DMS 273 treated with DMSO at 0.1 percent for 48 hours (cell line): ENCODE data around the gene GUCY1A1.

ENCODE experiments used
- DNase-seq: peaks from one replicate; lab custom pipeline; 2025; lab: John Stamatoyannopoulos, UW

GUCY1A1 gene

GRCh38 chr4:155693015-155693663, 26.5 kb downstream of the GUCY1A1 start:
- no peak for DNase-seq

GRCh38 chr4:155694100-155694785, 27.6 kb downstream of the GUCY1A1 start:
- no peak for DNase-seq

- no peak for DNase-seq
These were observed 29.6 kb downstream of the GUCY1A1 start for GRCh38 chr4:155696226-155696625.

GRCh38 chr4:155696726-155697125, 30.1 kb downstream of the GUCY1A1 start:
- no peak for DNase-seq

GRCh38 chr4:155701827-155702226, 35.2 kb downstream of the GUCY1A1 start:
- no peak for DNase-seq

GRCh38 chr4:155703486-155704247, 37.0 kb downstream of the GUCY1A1 start:
- DNase-seq = no peak

GRCh38 chr4:155704841-155705404, 38.3 kb downstream of the GUCY1A1 start:
- no peak for DNase-seq

- no peak for DNase-seq
These were observed 39.0 kb downstream of the GUCY1A1 start for GRCh38 chr4:155705664-155706063.

- no peak for DNase-seq
These were observed 39.5 kb downstream of the GUCY1A1 start for GRCh38 chr4:155706147-155706546.

- no peak for DNase-seq
These were observed 40.6 kb downstream of the GUCY1A1 start for GRCh38 chr4:155707251-155707650.

- DNase-seq = no peak
These were observed 42.1 kb downstream of the GUCY1A1 start for GRCh38 chr4:155708782-155709181.

- no peak for DNase-seq
These were observed 43.3 kb downstream of the GUCY1A1 start for GRCh38 chr4:155709918-155710317.

GRCh38 chr4:155711556-155711955, 44.9 kb downstream of the GUCY1A1 start:
- DNase-seq = no peak

- no peak for DNase-seq
These were observed 46.2 kb downstream of the GUCY1A1 start for GRCh38 chr4:155712846-155713245.

- no peak for DNase-seq
These were observed 47.3 kb downstream of the GUCY1A1 start for GRCh38 chr4:155713911-155714310.

- no peak for DNase-seq
These were observed 55.7 kb downstream of the GUCY1A1 start for GRCh38 chr4:155722336-155722735.

- DNase-seq = no peak
These were observed 56.3 kb downstream of the GUCY1A1 start for GRCh38 chr4:155722816-155723499.

- DNase-seq = no peak
These were observed 58.1 kb downstream of the GUCY1A1 start for GRCh38 chr4:155724731-155725130.

GRCh38 chr4:155734065-155734464, 67.4 kb downstream of the GUCY1A1 start:
- no peak for DNase-seq

GRCh38 chr4:155734951-155735350, 68.3 kb downstream of the GUCY1A1 start:
- DNase-seq = no peak

GRCh38 chr4:155735496-155735895, 68.8 kb downstream of the GUCY1A1 start:
- DNase-seq = no peak

GRCh38 chr4:155738548-155738947, 71.9 kb downstream of the GUCY1A1 start:
- DNase-seq = no peak
